Measurements from ENCODE around the gene ZNF385D. TPM values are rescaled to one million over a fixed set of nuclear protein-coding genes. Genes with fewer than 3 reads are reported as not detected.

ZNF385D gene
- 2.2 TPM for polyA plus RNA-seq
- long read RNA-seq, donor 1 = 0 reads
- long read RNA-seq, donor 2 = 0 reads
- long read RNA-seq, donor 3 = 0 reads
- long read RNA-seq, donor 4 = 0 reads
- long read RNA-seq, donor 5 = 0 reads
- long read RNA-seq, donor 6 = 0 reads
- long read RNA-seq, donor 7 = 0 reads
- long read RNA-seq, donor 8, full-length matches to known transcripts = 1 of 1 reads
- long read RNA-seq, donor 8, partial matches to known transcripts = 0 of 1 reads
- long read RNA-seq, donor 8, other reads (novel, unspliced or antisense) = 0 of 1 reads
- long read RNA-seq, donor 9 = 0 reads
- long read RNA-seq, donor 10 = 0 reads
- long read RNA-seq, donor 11 = 0 reads

DNA sequence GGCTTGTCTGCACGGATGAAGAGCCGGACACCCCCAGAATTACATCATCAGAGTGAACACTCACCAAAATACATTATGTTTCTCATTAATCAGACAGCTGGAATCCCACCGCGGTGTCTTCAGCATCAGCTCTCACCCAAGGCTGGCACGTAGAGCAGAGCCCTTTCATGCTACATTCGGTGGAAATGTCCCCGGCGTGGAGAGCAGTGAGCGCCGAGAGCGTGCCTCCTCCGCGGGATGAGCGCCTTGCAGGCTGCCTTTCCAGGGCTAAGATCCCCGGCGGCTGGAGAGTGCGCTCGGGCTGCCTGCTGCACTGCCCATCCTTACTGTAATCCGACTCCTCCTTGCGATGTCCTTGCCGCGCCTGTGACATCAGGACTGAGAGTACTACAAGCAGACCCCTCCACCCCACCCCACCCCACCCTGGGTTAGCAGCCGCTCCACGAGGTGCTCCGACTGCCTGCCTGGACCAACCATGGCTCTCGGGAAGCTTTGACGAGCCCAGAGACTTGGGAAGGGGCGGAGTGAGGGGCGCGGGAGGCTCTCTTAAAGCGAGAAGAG, at the start of gene ZNF385D:
ZNF385D (minus strand) TSS at position 380 of the 561 bp plus-strand sequence; CDS start at position 86, 294 bp downstream.
- H3K4me1 ChIP-seq (ENCODE audit: control insufficient read depth, insufficient read depth, low read length) = no peaks in the 10 kb centered on the region
- H3K27me3 ChIP-seq (ENCODE audit: control insufficient read depth, insufficient read depth, low read length) = peaks cover 8% of the 10 kb centered on the region
- no peaks in the 10 kb centered on the region for H3K36me3 ChIP-seq (ENCODE audit: control insufficient read depth, insufficient read depth, low read length)
- peaks cover 2% of the 10 kb centered on the region for H3K9me3 ChIP-seq (ENCODE audit: control insufficient read depth, low read depth, low read length)
- H3K4me3 ChIP-seq (ENCODE audit: low read length) = peak within 1 kb of the TSS; percentile 35
- WGBS (ENCODE audit: insufficient coverage, low lambda C conversion rate) = no CpG with 5 or more reads among the region's 31 CpGs
- DNase-seq = peak; percentile 23 to 34
- H3K27ac ChIP-seq (ENCODE audit: low read length) = no peak within 1 kb of the TSS

DNA sequence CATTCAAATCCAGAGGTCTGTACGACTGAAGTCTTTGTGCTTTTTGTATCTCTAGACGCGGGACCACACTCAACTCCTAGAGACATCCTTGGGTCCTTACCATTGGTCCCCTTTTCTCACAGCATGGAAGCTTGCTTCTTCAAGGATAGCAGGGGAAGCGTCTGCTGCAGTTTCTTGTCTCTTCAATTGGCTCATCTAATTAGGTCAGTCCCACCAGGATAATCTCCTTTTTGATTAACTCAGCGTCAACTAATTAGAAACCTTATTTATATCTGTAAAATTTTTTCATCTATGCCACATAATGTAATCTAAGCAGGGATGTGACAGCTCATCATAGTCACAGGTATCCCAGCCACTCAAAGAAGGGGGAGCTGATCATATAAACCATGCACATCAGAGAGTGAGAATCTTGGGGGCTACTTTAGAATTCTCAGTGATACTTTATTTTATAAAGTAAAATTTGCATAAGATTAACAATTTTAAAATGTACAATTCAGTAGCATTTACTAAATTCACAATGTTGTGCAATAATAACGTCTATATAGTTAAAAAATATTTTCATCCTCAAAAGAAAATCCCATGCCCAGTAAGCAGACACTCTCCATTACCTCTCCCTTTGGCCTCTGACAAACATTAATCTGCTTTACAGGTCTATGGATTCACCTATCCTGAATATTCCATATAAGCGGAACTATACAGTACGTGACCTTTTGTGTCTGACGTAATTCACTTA, 47.5 kb upstream of the ZNF385D start:
- WGBS (ENCODE audit: insufficient coverage, low lambda C conversion rate) = 100% methylated on average over 2 of the region's 9 CpGs
- Histone ChIP-seq H3K36me3 (ENCODE audit: control insufficient read depth, insufficient read depth, low read length) (no peaks in the 10 kb centered on the region), H3K9me3 (ENCODE audit: control insufficient read depth, low read depth, low read length) (no peaks in the 10 kb centered on the region), H3K4me3 (ENCODE audit: low read length) (no peak overlapping the region), H3K27ac (ENCODE audit: low read length) (no peak overlapping the region), H3K4me1 (ENCODE audit: control insufficient read depth, insufficient read depth, low read length) (no peaks in the 10 kb centered on the region), H3K27me3 (ENCODE audit: control insufficient read depth, insufficient read depth, low read length) (no peaks in the 10 kb centered on the region)
- DNase-seq = no peak

GRCh38 chr3:21795921-21796320, 44.9 kb upstream of the ZNF385D start:
- no peaks in the 10 kb centered on the region for H3K9me3 ChIP-seq (ENCODE audit: control insufficient read depth, low read depth, low read length)
- no peak overlapping the region for H3K4me3 ChIP-seq (ENCODE audit: low read length)
- WGBS (ENCODE audit: insufficient coverage, low lambda C conversion rate) = 60% methylated on average over 1 of the region's 2 CpGs
- H3K27ac ChIP-seq (ENCODE audit: low read length) = no peak overlapping the region
- H3K4me1 ChIP-seq (ENCODE audit: control insufficient read depth, insufficient read depth, low read length) = no peaks in the 10 kb centered on the region
- H3K27me3 ChIP-seq (ENCODE audit: control insufficient read depth, insufficient read depth, low read length) = no peaks in the 10 kb centered on the region
- no peaks in the 10 kb centered on the region for H3K36me3 ChIP-seq (ENCODE audit: control insufficient read depth, insufficient read depth, low read length)
- DNase-seq = no peak

DNA sequence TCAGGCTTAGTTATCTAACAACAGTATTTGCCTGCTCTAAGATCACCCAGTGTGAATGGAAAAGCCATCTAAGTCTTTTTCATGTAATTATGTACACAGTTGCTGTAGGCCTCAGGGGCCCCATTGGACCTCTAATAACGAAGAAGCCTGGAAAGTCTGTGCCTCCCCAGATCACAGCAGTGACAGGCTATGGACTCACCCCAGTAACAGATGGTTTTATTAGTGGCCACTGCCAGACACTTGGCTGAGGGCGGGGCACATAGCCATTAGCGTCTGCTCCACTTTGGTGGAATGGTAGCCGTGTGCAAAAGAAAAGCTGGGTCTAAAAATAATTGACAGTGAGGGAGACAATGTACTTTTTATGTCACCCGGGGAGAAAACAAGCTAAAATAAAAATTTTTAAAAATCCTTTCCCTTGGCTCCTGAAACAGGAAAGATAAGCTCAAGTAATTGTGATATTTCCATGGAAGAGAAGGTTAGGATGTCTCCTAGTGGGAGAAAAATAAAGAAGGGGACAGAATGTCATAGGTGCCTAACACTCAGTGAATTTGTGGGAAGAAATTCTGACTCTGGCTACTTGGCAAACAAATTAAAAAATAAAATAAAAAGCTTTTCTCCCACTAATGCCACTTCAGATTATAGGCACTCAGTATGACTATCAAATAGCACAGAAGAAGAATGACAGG, 44.3 kb upstream of the ZNF385D start:
- no peaks in the 10 kb centered on the region for H3K27me3 ChIP-seq (ENCODE audit: control insufficient read depth, insufficient read depth, low read length)
- DNase-seq = no peak
- WGBS (ENCODE audit: insufficient coverage, low lambda C conversion rate) = 62% methylated on average over 2 of the region's 5 CpGs
- H3K27ac ChIP-seq (ENCODE audit: low read length) = no peak overlapping the region
- no peak overlapping the region for H3K4me3 ChIP-seq (ENCODE audit: low read length)
- H3K36me3 ChIP-seq (ENCODE audit: control insufficient read depth, insufficient read depth, low read length) = no peaks in the 10 kb centered on the region
- H3K9me3 ChIP-seq (ENCODE audit: control insufficient read depth, low read depth, low read length) = no peaks in the 10 kb centered on the region
- H3K4me1 ChIP-seq (ENCODE audit: control insufficient read depth, insufficient read depth, low read length) = no peaks in the 10 kb centered on the region

- H3K27me3 ChIP-seq (ENCODE audit: control insufficient read depth, insufficient read depth, low read length) = no peaks in the 10 kb centered on the region
- H3K27ac ChIP-seq (ENCODE audit: low read length) = no peak overlapping the region
- no peaks in the 10 kb centered on the region for H3K4me1 ChIP-seq (ENCODE audit: control insufficient read depth, insufficient read depth, low read length)
- no CpG with 5 or more reads among the region's 2 CpGs for WGBS (ENCODE audit: insufficient coverage, low lambda C conversion rate)
- no peaks in the 10 kb centered on the region for H3K9me3 ChIP-seq (ENCODE audit: control insufficient read depth, low read depth, low read length)
- no peak overlapping the region for H3K4me3 ChIP-seq (ENCODE audit: low read length)
- H3K36me3 ChIP-seq (ENCODE audit: control insufficient read depth, insufficient read depth, low read length) = no peaks in the 10 kb centered on the region
- DNase-seq = no peak
Measured at GRCh38 chr3:21794291-21794690, 43.3 kb upstream of the ZNF385D start.

DNA sequence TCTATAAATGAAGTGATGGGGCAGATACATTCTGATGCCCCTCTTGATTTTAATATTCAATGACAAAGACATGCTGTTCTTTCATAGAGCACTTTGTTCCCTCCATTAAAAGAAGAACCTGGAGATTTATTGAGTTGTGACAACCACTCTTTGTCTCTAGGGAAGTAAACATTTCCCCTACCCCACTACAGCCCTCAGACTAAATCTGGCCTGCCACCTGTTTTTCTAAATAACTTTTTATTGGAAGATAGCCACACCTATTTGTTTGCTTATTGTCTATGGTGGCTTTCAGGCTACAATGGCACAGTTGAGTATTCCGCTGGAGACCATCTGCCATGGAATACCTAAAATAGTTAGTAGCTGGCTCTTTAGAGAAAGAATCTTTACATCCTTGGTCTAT, 41.2 kb upstream of the ZNF385D start:
- no CpG with 5 or more reads among the region's 1 CpG for WGBS (ENCODE audit: insufficient coverage, low lambda C conversion rate)
- H3K4me1 ChIP-seq (ENCODE audit: control insufficient read depth, insufficient read depth, low read length) = no peaks in the 10 kb centered on the region
- no peak overlapping the region for H3K27ac ChIP-seq (ENCODE audit: low read length)
- no peaks in the 10 kb centered on the region for H3K36me3 ChIP-seq (ENCODE audit: control insufficient read depth, insufficient read depth, low read length)
- no peak overlapping the region for H3K4me3 ChIP-seq (ENCODE audit: low read length)
- no peaks in the 10 kb centered on the region for H3K27me3 ChIP-seq (ENCODE audit: control insufficient read depth, insufficient read depth, low read length)
- no peaks in the 10 kb centered on the region for H3K9me3 ChIP-seq (ENCODE audit: control insufficient read depth, low read depth, low read length)
- DNase-seq = no peak

DNA sequence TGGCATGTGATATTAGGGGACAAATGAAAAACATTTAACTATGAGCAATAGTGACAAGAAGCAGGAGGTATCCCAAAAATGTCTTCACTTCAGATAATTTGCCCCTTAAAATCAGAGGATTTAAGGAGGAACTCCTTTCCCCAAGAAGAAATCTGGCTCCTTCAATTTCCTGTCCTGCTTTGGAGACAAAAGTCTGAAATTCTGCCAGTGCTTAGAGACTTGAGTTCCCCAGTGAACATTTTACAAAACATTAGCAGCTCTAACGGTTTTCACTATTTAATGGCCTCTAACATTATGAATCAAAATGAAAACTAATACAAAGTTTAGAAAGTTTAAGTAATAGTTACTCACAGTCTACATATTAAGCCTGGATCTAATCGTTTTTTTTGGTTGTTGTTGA, 40.3 kb upstream of the ZNF385D start:
- H3K4me3 ChIP-seq (ENCODE audit: low read length) = no peak overlapping the region
- DNase-seq = no peak
- no peaks in the 10 kb centered on the region for H3K27me3 ChIP-seq (ENCODE audit: control insufficient read depth, insufficient read depth, low read length)
- no peaks in the 10 kb centered on the region for H3K36me3 ChIP-seq (ENCODE audit: control insufficient read depth, insufficient read depth, low read length)
- H3K27ac ChIP-seq (ENCODE audit: low read length) = no peak overlapping the region
- H3K9me3 ChIP-seq (ENCODE audit: control insufficient read depth, low read depth, low read length) = no peaks in the 10 kb centered on the region
- 70% methylated on average over 1 of the region's 2 CpGs for WGBS (ENCODE audit: insufficient coverage, low lambda C conversion rate)
- H3K4me1 ChIP-seq (ENCODE audit: control insufficient read depth, insufficient read depth, low read length) = no peaks in the 10 kb centered on the region

- WGBS (ENCODE audit: insufficient coverage, low lambda C conversion rate) = 71% methylated on average over 1 of the region's 1 CpG
- Histone ChIP-seq H3K4me3 (ENCODE audit: low read length) (no peak overlapping the region), H3K27ac (ENCODE audit: low read length) (no peak overlapping the region), H3K36me3 (ENCODE audit: control insufficient read depth, insufficient read depth, low read length) (no peaks in the 10 kb centered on the region), H3K4me1 (ENCODE audit: control insufficient read depth, insufficient read depth, low read length) (no peaks in the 10 kb centered on the region), H3K9me3 (ENCODE audit: control insufficient read depth, low read depth, low read length) (no peaks in the 10 kb centered on the region), H3K27me3 (ENCODE audit: control insufficient read depth, insufficient read depth, low read length) (no peaks in the 10 kb centered on the region)
- no peak for DNase-seq
Measured at GRCh38 chr3:21790466-21790865, 39.5 kb upstream of the ZNF385D start.

DNA sequence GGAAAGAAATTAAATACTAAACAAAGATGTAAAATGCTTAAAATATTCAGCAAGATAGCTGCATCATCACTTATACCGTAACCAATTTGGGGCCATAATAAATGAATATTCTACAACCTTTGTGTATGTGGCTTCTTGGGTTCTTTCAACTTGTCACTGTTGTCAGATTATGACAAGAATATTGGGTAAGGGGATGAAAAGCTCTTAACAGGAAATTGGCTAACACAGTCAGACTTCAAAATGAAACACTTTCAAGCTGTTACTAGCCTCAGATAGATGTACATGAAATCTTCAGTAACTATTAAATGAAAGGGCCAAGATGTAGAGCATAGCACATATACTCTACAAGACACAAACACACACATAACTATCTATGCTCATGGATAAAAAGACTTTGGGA, 38.7 kb upstream of the ZNF385D start:
- no peak for DNase-seq
- Histone ChIP-seq H3K27me3 (ENCODE audit: control insufficient read depth, insufficient read depth, low read length) (no peaks in the 10 kb centered on the region), H3K36me3 (ENCODE audit: control insufficient read depth, insufficient read depth, low read length) (no peaks in the 10 kb centered on the region), H3K4me1 (ENCODE audit: control insufficient read depth, insufficient read depth, low read length) (no peaks in the 10 kb centered on the region), H3K4me3 (ENCODE audit: low read length) (no peak overlapping the region), H3K27ac (ENCODE audit: low read length) (no peak overlapping the region), H3K9me3 (ENCODE audit: control insufficient read depth, low read depth, low read length) (no peaks in the 10 kb centered on the region)
- 100% methylated on average over 1 of the region's 1 CpG for WGBS (ENCODE audit: insufficient coverage, low lambda C conversion rate)

- H3K27ac ChIP-seq (ENCODE audit: low read length) = no peak overlapping the region
Measured at GRCh38 chr3:21786438-21786797, 35.4 kb upstream of the ZNF385D start.

More at GRCh38 chr3:21786438-21786797, 35.4 kb upstream of the ZNF385D start:
- no peak for DNase-seq
- no peak overlapping the region for H3K4me3 ChIP-seq (ENCODE audit: low read length)
- H3K4me1 ChIP-seq (ENCODE audit: control insufficient read depth, insufficient read depth, low read length) = no peaks in the 10 kb centered on the region
- no peaks in the 10 kb centered on the region for H3K9me3 ChIP-seq (ENCODE audit: control insufficient read depth, low read depth, low read length)
- WGBS (ENCODE audit: insufficient coverage, low lambda C conversion rate) = 83% methylated on average over 1 of the region's 2 CpGs
- no peaks in the 10 kb centered on the region for H3K27me3 ChIP-seq (ENCODE audit: control insufficient read depth, insufficient read depth, low read length)
- H3K36me3 ChIP-seq (ENCODE audit: control insufficient read depth, insufficient read depth, low read length) = no peaks in the 10 kb centered on the region

All from large intestine (tissue), 12 donors.